HL-60/S4 treated with phorbol 12-myristate 13-acetate at 8.2 ng/mL for 4 days and 3 days (cell line): ENCODE results near the gene CCDC6.
"Not testable (repeated sequence)": the region's sequence is repeated elsewhere in the genome, so short reads cannot be mapped to it uniquely, and the experiment has no call there.

Experiments used
- in situ Hi-C: fragments of 300-500 bp; cut with MboI; formaldehyde crosslinking; loops from 2 replicates; pipeline ENCODE4 v1.15.0; 2022; ENCODE audit warnings: low sequenced_read_pairs

The CCDC6 gene

GRCh38 chr10:59906417-59907202 is at the start of gene CCDC6:
Gene CCDC6, minus strand, starts transcription at chr10:59906556. Its CDS starts 132 bp downstream, at chr10:59906424.
- in situ Hi-C loops, result no loop called here

- in situ Hi-C loops, result no loop called here
Measured at GRCh38 chr10:59954296-59954695, 47.9 kb upstream of the CCDC6 start.

GRCh38 chr10:59953711-59954110 is 47.4 kb upstream of the CCDC6 start:
- in situ Hi-C loops, result not testable (repeated sequence)

- in situ Hi-C loops, result no loop called here
Measured at GRCh38 chr10:59950105-59950504, 43.7 kb upstream of the CCDC6 start.

- in situ Hi-C loops, result no loop called here
Measured at GRCh38 chr10:59949608-59950007, 43.3 kb upstream of the CCDC6 start.

GRCh38 chr10:59945991-59946390 is 39.6 kb upstream of the CCDC6 start:
- in situ Hi-C loops, result no loop called here

GRCh38 chr10:59945590-59945989 is 39.2 kb upstream of the CCDC6 start:
- in situ Hi-C loops, result no loop called here

GRCh38 chr10:59944339-59944935 is 38.1 kb upstream of the CCDC6 start:
- in situ Hi-C loops, result no loop called here

- in situ Hi-C loops, result no loop called here
Measured at GRCh38 chr10:59942556-59942955, 36.2 kb upstream of the CCDC6 start.

GRCh38 chr10:59937720-59938119 is 31.4 kb upstream of the CCDC6 start:
- in situ Hi-C loops, result no loop called here

GRCh38 chr10:59934701-59935100 is 28.3 kb upstream of the CCDC6 start:
- in situ Hi-C loops, result no loop called here

- in situ Hi-C loops, result not testable (repeated sequence)
Measured at GRCh38 chr10:59930788-59931521, 24.6 kb upstream of the CCDC6 start.

GRCh38 chr10:59926086-59926485 is 19.7 kb upstream of the CCDC6 start:
- in situ Hi-C loops, result no loop called here

GRCh38 chr10:59922907-59923306 is 16.6 kb upstream of the CCDC6 start:
- in situ Hi-C loops, result no loop called here

- in situ Hi-C loops, result no loop called here
Measured at GRCh38 chr10:59917922-59918321, 11.6 kb upstream of the CCDC6 start.

GRCh38 chr10:59913547-59914237 is 7.3 kb upstream of the CCDC6 start:
- in situ Hi-C loops, result no loop called here

GRCh38 chr10:59910867-59911266 is 4.5 kb upstream of the CCDC6 start:
- in situ Hi-C loops, result no loop called here

- in situ Hi-C loops, result no loop called here
Measured at GRCh38 chr10:59909815-59910214, 3.5 kb upstream of the CCDC6 start.

- in situ Hi-C loops, result no loop called here
Measured at GRCh38 chr10:59908808-59909143, 2.4 kb upstream of the CCDC6 start.

GRCh38 chr10:59907918-59908807 is 1.8 kb upstream of the CCDC6 start:
- in situ Hi-C loops, result no loop called here
